ENCODE results near the gene FBXO11. TPM values are rescaled to one million over a fixed set of nuclear protein-coding genes. Genes with fewer than 3 reads are reported as not detected.
A peak's percentile ranks its signal among the peaks of the same experiment; 100 is the strongest.
"Not testable (repeated sequence)": the region's sequence is repeated elsewhere in the genome, so short reads cannot be mapped to it uniquely, and the experiment has no call there.

FBXO11 gene
- total RNA-seq, 6 experiments from 2014 or later, result 42.3 to 51.5 (median 47.3) TPM

DNA sequence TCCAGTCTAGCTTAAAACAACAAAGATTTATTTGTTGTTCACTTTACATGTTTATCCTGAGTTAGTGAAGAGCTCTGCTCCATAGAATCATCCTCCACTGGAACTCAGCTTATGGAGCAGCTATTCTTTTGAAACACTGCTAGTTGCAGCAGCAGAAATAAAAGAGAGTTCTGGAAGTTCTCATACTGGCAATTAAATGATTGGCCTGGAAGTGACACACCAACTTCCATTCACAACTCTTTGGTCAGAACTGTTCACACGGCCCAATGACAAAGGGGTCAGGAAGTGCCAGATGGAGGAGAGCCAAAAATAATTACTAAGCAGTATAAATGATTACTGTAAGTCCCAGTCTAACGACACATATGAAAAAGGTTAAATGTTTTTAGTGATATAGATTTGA is 39.1 kb downstream of the FBXO11 start:
- H3K36me3 Mint-ChIP-seq (ENCODE audit: low read depth), result peaks cover 13% of the 10 kb centered on the region
- no peak for TF ChIP-seq CTCF (IDR thresholded peaks at IDR 0.05)
- peak overlapping the region; percentile 43 for H3K27ac Mint-ChIP-seq
- peaks cover 2% of the 10 kb centered on the region; the same call in 1 of the 2 replicates for H3K27me3 Mint-ChIP-seq (ENCODE audit: insufficient read depth)
- no peak overlapping the region; the same call in 1 of the 2 replicates for H3K4me3 Mint-ChIP-seq
- peaks cover 61% of the 10 kb centered on the region for H3K4me1 Mint-ChIP-seq (ENCODE audit: low read depth)
- DNase-seq, result peak; percentile 76
- no peaks in the 10 kb centered on the region for H3K9me3 Mint-ChIP-seq

DNA sequence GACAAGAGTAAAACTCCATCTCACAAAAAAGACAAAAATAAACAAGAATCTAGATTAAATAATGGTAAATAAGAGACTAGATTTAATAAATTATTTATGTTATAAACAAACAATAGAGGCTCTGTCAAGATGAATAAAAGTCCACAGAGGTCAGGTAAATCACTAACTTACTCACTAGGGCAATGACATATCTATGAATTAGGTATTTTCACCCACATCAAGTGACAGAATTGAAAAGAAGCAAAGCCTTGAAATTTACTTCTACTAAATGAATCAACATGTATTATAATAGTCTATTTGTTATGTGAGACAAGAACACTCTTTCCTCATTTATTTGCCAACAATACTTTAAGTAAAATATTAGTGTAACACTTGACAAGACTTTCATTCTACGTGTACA is 41.7 kb downstream of the FBXO11 start:
- peaks cover 35% of the 10 kb centered on the region for H3K4me1 Mint-ChIP-seq (ENCODE audit: low read depth)
- no peaks in the 10 kb centered on the region for H3K9me3 Mint-ChIP-seq
- TF ChIP-seq CTCF (IDR thresholded peaks at IDR 0.05), result no peak
- no peaks in the 10 kb centered on the region for H3K36me3 Mint-ChIP-seq (ENCODE audit: low read depth)
- H3K4me3 Mint-ChIP-seq, result no peak overlapping the region
- no peak for DNase-seq
- no peaks in the 10 kb centered on the region for H3K27me3 Mint-ChIP-seq (ENCODE audit: insufficient read depth)
- no peak overlapping the region for H3K27ac Mint-ChIP-seq

GRCh38 chr2:47862949-47863348 is 43.3 kb downstream of the FBXO11 start:
- no peak for DNase-seq
- no peaks in the 10 kb centered on the region for H3K27me3 Mint-ChIP-seq (ENCODE audit: insufficient read depth)
- no peak overlapping the region for H3K4me3 Mint-ChIP-seq
- no peak for TF ChIP-seq CTCF (IDR thresholded peaks at IDR 0.05)
- peaks cover 22% of the 10 kb centered on the region for H3K4me1 Mint-ChIP-seq (ENCODE audit: low read depth)
- H3K9me3 Mint-ChIP-seq, result no peaks in the 10 kb centered on the region
- no peaks in the 10 kb centered on the region for H3K36me3 Mint-ChIP-seq (ENCODE audit: low read depth)
- H3K27ac Mint-ChIP-seq, result no peak overlapping the region

GRCh38 chr2:47853067-47853777 is 53.1 kb downstream of the FBXO11 start:
- peak; percentile 33 for DNase-seq
- peaks cover 55% of the 10 kb centered on the region for H3K4me1 Mint-ChIP-seq (ENCODE audit: low read depth)
- peak overlapping the region; percentile 1; the same call in 1 of the 2 replicates for H3K4me3 Mint-ChIP-seq
- not testable (repeated sequence) for H3K36me3 Mint-ChIP-seq (ENCODE audit: low read depth); H3K27me3 Mint-ChIP-seq (ENCODE audit: insufficient read depth); H3K9me3 Mint-ChIP-seq
- H3K27ac Mint-ChIP-seq, result peak overlapping the region; percentile 37; the same call in 1 of the 2 replicates

DNA sequence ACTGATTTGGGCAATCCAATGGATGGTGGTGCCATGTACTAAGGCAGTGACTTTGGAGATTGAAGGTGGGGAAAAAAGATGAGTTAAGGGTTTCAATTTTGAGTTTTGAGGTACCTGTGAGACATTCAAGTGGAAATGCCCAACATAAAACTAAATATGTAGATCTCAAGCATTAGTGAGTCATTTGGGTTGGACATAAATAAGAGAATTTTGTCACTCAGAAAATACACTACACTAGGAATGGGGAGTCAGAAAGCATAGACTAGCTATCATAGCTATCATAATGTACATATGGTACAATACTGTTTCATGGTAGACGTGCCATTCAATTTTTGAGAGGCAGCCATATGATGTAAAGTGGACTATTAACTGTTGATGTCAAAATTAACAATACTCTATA is 56.1 kb downstream of the FBXO11 start:
- DNase-seq, result no peak

More for the DNA sequence above, 56.1 kb downstream of the FBXO11 start:
- Mint-ChIP-seq H3K27me3 (ENCODE audit: insufficient read depth) (no peaks in the 10 kb centered on the region), H3K9me3 (no peaks in the 10 kb centered on the region), H3K4me1 (ENCODE audit: low read depth) (peaks cover 30% of the 10 kb centered on the region), H3K36me3 (ENCODE audit: low read depth) (no peaks in the 10 kb centered on the region), H3K4me3 (no peak overlapping the region), H3K27ac (no peak overlapping the region)
- TF ChIP-seq CTCF (IDR thresholded peaks at IDR 0.05), result no peak
